HG03025 (cell line): Measurements from ENCODE around the gene ZDHHC8.

Source experiments
- ATAC-seq: cut with Tn5 transposase; IDR thresholded peaks from one replicate; pipeline ENCODE4 v1.9.1; 2021; ENCODE audit warnings: mild to moderate bottlenecking, moderate library complexity; ENCODE audit not compliant: unreplicated experiment, low FRiP score

Gene ZDHHC8

DNA sequence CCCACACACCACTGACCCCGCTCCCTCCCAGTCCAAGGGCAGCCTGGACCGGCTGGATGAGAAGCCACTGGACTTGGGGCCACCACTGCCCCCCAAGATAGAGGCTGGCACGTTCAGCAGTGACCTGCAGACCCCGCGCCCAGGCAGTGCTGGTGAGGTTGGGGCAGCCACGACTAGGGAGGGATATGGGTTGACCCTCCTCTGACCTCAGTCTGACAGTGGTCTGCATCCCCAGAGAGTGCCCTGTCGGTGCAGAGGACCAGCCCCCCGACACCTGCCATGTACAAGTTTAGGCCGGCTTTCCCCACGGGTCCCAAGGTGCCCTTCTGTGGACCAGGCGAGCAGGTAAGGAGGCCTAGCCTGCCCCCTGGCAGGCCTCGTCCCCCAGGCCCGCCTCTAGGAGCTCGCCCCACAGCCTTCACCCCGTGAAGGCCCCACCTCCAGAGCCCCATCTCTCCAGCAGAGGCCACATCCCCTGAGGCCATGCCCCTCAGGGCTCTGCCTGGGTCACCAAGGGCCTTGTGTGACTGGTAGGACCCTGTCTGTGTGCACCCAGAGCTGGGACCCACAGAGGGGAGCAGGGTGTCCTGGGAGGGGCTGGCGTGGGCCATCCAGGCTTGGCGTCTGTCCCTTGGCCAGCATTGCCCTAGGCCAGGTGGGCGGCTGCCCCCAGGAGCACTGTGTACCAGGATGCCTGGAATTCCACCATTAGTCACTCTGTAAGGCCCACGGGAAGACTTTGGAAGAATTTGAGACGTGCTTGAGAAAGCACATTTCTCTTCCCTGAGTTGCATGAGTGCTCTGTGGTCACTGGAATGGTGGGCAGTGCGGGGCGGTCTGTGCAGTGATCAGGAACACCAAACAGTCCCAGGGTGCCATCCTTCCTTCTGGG, 9.8 kb downstream of the ZDHHC8 start:
- ATAC-seq, result no peak

DNA sequence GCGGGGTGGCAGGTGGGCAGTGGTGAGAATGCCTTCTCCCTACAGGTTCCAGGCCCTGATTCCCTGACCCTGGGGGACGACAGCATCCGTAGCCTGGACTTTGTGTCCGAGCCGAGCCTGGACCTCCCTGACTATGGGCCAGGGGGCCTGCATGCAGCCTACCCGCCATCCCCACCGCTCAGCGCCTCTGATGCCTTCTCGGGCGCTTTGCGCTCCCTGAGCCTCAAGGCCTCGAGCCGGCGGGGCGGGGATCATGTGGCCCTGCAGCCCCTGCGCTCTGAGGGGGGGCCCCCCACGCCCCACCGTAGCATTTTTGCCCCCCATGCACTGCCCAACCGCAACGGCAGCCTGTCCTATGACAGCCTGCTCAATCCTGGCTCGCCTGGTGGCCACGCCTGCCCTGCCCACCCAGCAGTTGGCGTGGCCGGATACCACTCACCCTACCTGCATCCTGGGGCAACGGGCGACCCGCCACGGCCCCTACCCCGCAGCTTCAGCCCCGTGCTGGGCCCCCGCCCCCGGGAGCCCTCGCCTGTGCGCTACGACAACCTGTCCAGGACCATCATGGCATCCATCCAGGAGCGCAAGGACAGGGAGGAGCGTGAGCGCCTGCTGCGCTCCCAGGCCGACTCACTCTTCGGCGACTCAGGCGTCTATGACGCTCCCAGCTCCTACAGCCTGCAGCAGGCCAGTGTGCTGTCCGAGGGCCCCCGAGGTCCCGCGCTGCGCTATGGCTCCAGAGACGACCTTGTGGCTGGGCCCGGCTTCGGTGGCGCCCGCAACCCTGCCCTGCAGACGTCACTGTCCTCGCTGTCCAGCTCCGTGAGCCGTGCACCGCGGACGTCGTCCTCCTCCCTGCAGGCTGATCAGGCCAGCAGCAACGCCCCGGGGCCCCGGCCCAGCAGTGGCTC, 11.4 kb downstream of the ZDHHC8 start:
- ATAC-seq, result no peak

DNA sequence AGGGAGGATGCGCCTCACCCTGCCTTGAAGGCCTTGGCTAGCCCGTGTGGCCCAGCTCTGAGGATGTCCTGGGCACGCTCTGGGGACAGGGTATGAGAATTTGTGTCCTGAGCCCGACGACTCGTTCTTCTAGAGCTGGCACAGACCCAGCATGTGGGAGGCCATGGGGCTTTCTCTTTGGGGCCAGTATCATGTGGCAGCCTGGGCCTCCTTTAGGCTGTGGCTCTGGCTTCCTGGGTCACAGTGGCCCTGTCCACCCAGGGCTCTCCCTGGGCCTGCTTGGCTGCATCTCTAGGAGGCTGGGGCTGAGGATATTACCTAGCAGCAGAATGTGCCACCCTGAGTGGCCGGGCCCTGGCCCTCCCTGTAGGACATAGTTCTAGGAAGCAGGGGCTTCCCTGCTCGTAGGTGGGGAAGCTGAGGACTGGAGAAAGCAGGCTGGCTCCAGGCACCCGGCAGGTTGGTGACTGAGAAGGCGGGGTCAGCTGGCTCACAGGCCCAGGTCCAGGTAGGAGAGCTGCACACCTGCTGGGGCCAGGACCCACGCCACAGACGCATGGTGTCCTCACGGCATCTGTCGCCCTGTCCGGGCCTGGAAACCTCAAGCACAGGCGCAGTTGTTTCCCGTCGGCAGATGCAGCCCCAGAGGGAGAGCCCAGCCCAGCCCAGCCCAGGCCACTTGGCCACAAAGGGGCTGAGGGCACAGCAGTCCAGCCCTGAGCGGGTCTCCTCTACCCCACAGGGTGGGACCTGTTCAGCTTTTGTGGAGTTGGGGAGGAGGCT, 12.5 kb downstream of the ZDHHC8 start:
- no peak for ATAC-seq

DNA sequence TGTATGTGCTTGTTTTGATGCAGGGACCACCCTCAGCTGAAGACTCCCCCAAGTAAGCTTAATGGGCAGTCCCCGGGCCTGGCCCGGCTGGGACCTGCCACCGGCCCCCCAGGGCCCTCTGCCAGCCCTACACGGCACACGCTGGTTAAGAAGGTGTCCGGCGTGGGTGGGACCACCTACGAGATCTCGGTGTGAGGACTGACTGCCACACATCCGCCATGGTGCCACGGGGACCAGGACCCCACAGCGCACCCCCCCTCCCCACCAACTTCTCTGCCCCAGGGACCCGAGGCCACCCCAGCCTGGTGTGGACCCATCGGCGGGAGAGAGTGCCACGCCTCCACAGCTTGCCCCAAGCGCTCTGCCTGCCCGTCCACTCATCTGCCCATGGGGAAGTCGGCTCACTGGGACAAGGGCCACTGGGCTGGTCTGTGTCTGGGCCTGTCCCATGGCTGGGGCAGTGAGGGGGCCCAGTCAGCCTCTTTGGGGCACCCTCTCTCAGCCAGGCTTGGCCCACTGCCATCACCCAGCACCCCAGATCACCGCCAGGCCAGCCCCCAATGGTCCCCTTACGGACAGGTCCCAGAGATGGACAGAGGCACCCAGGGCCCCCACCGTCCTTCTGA, 13.7 kb downstream of the ZDHHC8 start:
- ATAC-seq, result no peak

DNA sequence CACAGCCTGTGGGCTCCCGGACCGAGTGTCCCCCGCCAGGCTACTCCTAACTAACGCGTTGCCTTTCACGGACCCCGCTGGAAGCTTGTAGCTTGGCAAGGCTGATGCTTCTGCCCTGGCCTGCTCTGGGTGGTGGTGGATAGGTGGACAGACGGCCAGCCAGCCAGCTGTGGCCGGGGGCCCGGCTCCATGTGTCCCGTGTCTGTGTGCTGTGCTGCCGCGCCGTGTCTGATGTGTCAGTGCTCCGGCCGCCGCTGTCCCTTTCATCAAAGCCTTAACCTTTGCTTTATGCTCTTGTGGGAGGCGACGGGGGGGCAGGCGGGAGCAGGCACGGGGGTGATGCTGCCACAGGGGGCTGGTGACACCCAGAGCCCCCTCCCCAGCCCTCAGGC, 14.2 kb downstream of the ZDHHC8 start:
- no peak for ATAC-seq

- no peak for ATAC-seq
Observed at GRCh38 chr22:20146777-20147176, 15.2 kb downstream of the ZDHHC8 start.

DNA sequence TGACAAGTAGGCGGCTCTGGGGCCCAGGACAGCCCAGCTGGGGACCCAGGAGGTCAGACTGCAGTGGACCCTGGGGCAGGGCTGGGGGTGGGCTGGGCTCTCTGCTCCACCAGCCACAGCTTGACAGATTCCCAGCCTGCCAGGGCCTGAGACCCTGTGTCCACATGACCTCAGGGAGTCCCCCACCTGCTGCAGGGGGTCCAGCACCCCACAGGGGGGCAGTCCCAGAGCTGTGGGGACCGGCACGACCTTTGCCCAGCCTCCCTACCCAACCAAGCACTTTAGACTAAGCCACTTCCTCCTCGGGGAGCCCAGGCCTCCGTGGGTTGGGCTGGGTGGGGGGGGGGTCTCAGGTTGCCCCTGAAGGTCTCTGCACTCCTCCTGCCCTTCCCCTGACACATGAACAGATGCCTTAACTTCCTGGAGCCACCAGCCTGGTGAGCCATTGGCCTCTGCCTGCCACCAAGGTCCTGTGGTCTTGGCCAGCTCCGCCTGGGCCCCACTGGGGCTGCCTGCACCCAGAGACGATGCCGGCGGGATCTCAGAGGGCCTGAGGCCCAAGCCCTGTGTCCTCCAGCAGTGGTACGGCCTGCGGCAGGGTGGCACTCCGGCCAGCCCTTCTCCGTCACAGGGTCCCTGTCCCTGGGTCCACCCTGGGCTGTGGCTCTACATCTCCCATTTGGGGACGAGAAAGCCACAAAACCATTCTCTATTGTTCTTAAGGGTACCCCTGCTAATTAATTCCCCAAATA, 15.8 kb downstream of the ZDHHC8 start:
- no peak for ATAC-seq

DNA sequence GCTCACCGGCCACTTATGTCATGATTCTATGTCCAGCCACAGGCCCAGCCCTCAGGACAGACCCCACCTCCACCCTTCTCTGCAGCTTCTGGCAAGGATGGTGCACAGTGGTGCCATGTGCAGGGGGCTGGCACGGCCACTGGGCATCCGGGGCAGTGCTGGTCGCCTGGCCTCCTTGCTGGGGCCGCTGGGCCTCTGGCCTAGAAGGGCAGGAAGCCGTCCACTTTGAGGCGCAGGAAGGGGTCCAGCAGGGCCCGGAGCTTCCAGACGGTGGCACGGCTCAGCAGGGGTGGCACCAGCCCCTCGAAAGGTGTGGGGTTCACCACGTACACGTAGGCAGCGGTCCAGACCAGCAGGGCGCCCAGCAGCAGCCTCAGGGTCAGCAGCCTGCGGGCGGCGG, 16.8 kb downstream of the ZDHHC8 start:
- ATAC-seq, result no peak

- ATAC-seq, result no peak
Observed at GRCh38 chr22:20149257-20150250, 17.9 kb downstream of the ZDHHC8 start.

DNA sequence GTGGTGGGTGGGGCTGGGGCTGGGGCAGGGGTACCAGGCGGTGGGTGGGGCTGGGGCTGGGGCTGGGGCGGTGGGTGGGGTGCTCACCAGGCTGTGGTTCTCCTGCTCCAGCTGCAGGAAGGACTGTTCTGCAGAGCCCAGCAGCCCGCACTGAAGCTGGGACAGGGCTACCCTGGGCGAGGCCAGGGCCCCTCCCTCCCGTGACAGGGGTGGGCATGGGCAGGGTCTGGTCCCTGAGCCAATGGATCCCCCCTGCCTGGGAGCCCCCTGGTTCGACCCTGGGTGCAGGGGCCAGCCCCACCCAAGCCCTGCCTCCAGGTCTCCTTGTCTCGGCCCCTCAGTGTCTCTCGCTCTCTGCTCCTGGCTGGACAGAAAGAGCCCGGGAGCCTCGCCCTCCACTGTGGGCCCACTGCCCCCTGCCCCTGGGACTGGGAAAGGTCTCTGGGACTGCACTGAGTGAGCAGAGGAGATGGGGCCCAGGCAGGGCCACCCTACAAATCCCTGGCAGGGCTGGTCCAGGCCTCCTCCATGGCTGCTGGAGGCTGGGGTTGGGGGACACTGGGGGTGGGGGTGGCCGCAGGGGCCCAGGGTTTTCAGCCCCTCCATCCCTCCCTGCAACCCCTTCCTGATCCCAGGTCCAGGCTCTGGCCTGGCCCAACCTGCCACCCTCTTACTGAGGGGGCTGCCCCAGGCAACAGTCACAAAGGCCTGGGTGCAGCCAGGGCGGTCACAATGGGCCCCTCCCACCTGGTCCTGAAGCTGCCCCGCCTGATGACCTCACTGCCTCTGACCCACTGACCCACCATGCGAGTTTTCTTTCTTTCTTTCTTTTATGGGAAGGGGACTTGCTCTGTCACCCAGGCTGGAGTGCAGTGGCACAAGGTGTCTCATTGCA, 19.0 kb downstream of the ZDHHC8 start, which contains the start of gene CCDC188:
Gene CCDC188, minus strand, starts transcription at position 675 of the 895 bp plus-strand sequence. Its CDS starts 69 bp downstream, at position 606.
- ATAC-seq, result no peak

GRCh38 chr22:20151276-20151588, 19.6 kb downstream of the ZDHHC8 start:
- ATAC-seq, result no peak

DNA sequence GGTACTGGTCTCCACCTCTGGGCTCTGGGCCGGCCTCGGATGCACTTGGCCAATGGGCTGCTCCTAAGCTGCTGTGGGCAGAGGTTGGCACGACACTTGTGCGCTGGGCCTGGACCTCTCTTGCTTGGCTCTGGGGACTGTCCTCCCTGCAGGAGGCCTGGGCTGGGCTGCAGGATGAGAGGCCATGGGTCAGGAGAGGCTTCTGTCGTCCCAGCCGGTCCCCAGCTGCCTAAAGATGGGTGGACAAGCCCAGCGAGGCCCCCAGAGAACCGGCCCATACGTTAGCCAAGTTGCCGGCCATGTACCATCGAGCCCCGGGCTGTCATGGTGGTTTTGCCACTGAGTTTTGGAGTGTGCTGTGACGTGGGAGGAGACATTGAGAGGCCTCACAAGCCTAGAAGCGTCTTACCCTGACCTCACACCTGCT, 20.9 kb downstream of the ZDHHC8 start:
- ATAC-seq, result no peak

- ATAC-seq, result no peak
Observed at GRCh38 chr22:20153945-20154344, 22.3 kb downstream of the ZDHHC8 start.

DNA sequence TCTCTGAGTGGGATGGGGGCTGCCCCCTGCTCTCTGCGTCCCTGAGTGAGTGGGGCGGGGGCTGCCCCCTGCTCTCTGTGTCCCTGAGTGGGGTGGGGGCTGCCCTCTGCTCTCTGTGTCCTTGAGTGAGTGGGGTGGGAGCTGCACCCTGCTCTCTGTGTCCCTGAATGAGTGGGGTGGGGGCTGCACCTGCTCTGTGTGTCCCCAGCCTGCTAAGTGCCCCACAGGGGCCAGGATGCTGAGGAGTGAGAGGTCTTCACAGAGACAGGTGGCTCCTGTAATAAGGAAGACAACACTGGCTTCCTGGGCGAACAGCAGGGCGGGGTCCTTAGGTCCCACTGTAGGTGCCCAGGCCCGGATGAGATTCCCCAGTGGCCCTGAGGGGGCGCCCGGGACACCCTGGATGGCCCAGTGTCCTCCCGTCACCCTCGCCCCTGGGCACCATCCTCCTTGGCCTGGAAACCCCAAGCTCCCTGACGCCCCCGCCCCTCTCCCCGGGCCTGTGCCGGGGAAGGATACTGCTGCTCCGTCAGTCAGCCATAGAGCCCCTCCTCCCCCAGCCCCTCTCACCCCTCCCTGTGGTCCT, 23.1 kb downstream of the ZDHHC8 start:
- no peak for ATAC-seq

- no peak for ATAC-seq
Observed at GRCh38 chr22:20155330-20156041, 23.9 kb downstream of the ZDHHC8 start.

DNA sequence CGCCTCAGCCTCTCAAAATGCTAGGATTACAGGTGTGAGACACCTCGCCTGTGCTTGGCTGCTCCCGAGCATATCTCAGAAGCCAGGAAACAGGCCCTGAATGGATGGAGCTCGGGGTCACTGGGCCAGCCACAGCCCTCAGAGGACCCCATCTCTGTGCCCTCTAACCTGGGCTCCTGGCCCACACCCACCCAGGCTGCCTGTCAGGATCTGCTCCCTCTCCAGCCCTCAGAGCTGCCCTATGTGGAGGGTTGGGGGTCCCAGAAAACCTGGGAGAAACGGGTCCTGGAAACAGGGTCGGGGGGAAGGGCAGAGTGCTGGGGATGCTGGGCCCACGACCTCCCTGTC, 24.4 kb downstream of the ZDHHC8 start:
- ATAC-seq, result no peak
